ENCODE data around the gene PTPRN2.
"Not testable (repeated sequence)": the region's sequence is repeated elsewhere in the genome, so short reads cannot be mapped to it uniquely, and the experiment has no call there.

Gene PTPRN2

GRCh38 chr7:157565981-157566630 lies 1021.5 kb downstream of the PTPRN2 start:
- TF ChIP-seq CTCF (IDR thresholded peaks at IDR 0.05; ENCODE audit: borderline replicate concordance, control extremely low read depth, extremely low read depth, insufficient read depth, missing control alignments), result no peak
- DNase-seq (ENCODE audit: low spot score), result no peak
- in situ Hi-C loops (cut with MboI; ENCODE audit: low sequenced_read_pairs, unreplicated experiment), result no loop called here

GRCh38 chr7:157565201-157565626 lies 1022.4 kb downstream of the PTPRN2 start:
- no peak for DNase-seq (ENCODE audit: low spot score)
- no peak for TF ChIP-seq CTCF (IDR thresholded peaks at IDR 0.05; ENCODE audit: borderline replicate concordance, control extremely low read depth, extremely low read depth, insufficient read depth, missing control alignments)
- in situ Hi-C loops (cut with MboI; ENCODE audit: low sequenced_read_pairs, unreplicated experiment), result no loop called here

GRCh38 chr7:157564517-157565177 lies 1023.0 kb downstream of the PTPRN2 start:
- no peak for DNase-seq (ENCODE audit: low spot score)
- TF ChIP-seq CTCF (IDR thresholded peaks at IDR 0.05; ENCODE audit: borderline replicate concordance, control extremely low read depth, extremely low read depth, insufficient read depth, missing control alignments), result no peak
- in situ Hi-C loops (cut with MboI; ENCODE audit: low sequenced_read_pairs, unreplicated experiment), result no loop called here

GRCh38 chr7:157563467-157564135 lies 1024.0 kb downstream of the PTPRN2 start:
- in situ Hi-C loops (cut with MboI; ENCODE audit: low sequenced_read_pairs, unreplicated experiment); DNase-seq (ENCODE audit: low spot score): not testable (repeated sequence)

- in situ Hi-C loops (cut with MboI; ENCODE audit: low sequenced_read_pairs, unreplicated experiment); DNase-seq (ENCODE audit: low spot score): not testable (repeated sequence)
These were observed 1024.9 kb downstream of the PTPRN2 start for GRCh38 chr7:157562522-157563398.

- in situ Hi-C loops (cut with MboI; ENCODE audit: low sequenced_read_pairs, unreplicated experiment), result no loop called here
- TF ChIP-seq CTCF (IDR thresholded peaks at IDR 0.05; ENCODE audit: borderline replicate concordance, control extremely low read depth, extremely low read depth, insufficient read depth, missing control alignments), result no peak
- DNase-seq (ENCODE audit: low spot score), result no peak
These were observed 1025.7 kb downstream of the PTPRN2 start for GRCh38 chr7:157561816-157562410.

- in situ Hi-C loops (cut with MboI; ENCODE audit: low sequenced_read_pairs, unreplicated experiment), result no loop called here
- no peak for TF ChIP-seq CTCF (IDR thresholded peaks at IDR 0.05; ENCODE audit: borderline replicate concordance, control extremely low read depth, extremely low read depth, insufficient read depth, missing control alignments)
- no peak for DNase-seq (ENCODE audit: low spot score)
These were observed 1026.2 kb downstream of the PTPRN2 start for GRCh38 chr7:157561523-157561785.
